ENCODE data around the gene SIL1.
"Not testable (repeated sequence)": the region's sequence is repeated elsewhere in the genome, so short reads cannot be mapped to it uniquely, and the experiment has no call there.

SIL1 gene

DNA sequence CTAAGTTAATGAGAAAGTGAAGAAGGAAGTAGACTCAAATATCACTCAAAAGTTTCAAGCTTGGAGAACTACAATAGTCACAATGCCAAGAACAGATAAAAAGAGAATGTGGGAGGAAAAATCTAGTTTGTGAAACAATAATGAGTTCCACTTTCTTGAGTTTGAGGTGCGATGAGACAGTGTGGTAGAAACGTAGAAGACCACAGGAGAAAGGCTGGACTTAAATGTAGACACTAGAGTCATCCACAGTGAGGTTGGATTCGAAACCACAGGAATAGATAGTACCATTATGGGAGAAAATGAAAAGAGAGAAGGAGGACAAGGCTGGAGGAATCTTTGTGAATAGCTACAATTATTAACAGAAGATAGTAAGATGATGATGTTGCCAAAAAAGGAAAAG lies 182.0 kb downstream of the SIL1 start:
- DNase-seq, result no peak

DNA sequence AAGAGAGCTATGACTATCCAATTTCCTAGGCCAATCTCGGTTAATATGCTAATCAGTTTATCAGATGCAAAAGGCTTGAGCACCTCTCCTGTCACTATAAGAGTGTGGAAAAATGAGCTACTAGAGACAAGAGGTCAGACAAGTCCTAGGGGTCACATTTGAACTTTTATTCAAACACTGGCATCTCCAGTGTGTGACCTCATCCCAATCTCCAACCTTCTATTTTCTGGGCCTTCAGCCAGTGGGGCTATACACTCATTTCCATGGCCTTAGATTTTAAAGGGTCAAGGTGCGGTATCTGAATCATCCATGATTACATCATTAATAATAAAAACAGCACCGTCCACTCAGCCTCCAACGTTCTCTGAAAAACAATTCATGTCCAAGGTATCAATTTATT lies 183.4 kb downstream of the SIL1 start:
- DNase-seq, result no peak

DNA sequence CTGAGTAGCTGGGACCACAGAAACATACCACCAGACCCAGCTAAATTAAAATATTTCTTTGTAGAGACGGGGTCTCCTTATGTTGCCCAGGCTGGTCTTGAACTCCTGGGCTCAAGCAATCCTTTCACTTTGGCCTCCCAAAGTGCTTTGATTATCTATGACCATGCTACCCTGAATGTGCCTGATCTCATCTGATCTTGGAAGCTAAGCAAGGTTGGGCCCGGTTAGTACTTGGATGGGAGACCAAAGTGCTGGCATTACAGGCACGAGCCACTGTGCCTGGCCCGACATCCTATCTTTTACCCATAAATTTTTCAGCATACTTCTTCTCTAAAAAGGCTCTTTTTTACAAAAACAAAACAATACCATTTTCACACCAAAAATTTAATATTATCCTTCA lies 186.0 kb downstream of the SIL1 start:
- DNase-seq, result no peak

DNA sequence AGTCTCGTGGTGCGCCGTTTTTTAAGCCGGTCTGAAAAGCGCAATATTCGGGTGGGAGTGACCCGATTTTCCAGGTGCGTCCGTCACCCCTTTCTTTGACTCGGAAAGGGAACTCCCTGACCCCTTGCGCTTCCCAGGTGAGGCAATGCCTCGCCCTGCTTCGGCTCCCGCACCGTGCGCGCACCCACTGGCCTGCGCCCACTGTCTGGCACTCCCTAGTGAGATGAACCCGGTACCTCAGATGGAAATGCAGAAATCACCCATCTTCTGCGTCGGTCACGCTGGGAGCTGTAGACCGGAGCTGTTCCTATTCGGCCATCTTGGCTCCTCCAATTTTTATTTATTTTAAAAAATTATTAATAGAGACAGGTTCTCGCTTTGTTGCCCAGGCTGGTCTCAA lies 187.0 kb downstream of the SIL1 start:
- not testable (repeated sequence) for DNase-seq

DNA sequence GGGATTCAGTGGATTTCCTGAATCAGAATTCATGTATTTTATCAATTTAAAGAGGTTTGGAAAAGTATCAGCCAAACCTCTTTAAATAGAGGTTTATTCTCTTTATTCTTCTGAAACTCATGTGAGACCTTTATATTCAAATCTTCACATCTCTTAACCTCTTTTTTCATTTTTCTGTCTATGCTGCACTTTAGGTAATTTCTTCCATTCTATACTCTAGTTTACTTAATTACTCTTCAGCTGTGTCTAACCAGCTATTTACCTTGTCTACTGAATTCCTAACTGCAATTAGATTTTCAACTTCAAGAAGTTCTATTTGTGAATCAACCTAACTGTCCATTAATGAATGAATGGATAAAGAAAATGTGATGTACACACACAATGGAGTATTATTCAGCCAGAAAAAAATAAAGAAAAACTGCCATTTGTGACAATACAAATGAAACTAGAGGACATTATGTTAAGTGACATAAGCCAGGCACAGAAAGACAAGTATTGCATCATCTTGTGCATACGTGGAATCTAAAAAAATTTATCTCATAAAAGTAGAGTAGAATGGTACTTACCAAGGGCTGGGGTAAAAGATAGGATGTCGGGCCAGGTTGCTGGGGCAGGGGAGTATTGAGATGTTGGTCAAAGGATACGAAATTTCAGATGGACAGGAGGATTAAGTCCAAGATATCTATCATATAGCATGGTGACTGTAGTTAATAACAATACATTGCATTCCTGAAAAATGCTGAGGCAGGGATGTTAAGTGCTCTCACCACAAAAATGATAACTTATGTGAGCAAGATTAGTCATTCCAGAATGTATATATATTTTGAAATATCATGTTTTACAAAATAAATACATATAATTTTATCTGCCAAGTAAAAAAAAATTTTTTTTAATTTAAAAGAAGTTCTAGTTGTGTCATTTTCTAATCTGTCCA lies 193.5 kb downstream of the SIL1 start:
- no peak for DNase-seq

DNA sequence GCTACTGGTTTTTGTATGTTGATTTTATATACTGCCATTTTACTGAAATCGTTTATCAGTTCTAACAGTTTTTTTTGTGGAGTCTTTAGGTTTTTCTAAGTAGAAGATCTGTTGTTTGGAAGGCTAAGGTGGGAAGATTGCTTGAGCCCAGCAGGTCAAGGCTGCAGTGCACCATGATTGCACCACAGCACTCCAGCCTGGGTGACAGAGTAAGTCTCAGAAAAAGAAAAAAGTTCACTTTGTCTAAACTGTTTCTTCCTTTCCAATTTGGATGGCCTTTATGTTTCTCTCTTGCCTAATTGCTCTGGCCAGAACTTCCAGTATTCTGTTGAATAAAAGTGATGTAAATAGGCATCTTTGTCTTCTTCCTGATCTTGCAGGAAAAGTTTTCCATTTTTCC lies 198.5 kb downstream of the SIL1 start:
- DNase-seq, result no peak

DNA sequence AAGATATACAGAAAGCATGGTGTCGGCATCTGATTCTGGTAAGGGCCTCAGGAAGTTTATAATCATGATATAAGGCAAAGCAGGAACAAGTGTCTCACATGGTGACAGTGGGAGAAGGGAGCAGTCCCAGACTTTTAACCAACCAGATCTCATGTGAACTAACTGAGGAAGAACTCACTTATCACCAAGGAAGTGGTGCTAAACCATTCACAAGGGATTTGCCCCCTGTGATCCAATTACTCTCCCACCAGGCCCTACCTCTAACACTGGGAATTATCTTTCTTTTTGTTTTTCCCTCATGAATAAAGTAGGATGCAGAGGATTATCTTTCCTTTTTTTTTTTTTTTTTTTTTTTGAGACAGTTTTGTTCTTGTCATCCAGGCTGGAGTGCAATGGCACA lies 199.6 kb downstream of the SIL1 start:
- no peak for DNase-seq

DNA sequence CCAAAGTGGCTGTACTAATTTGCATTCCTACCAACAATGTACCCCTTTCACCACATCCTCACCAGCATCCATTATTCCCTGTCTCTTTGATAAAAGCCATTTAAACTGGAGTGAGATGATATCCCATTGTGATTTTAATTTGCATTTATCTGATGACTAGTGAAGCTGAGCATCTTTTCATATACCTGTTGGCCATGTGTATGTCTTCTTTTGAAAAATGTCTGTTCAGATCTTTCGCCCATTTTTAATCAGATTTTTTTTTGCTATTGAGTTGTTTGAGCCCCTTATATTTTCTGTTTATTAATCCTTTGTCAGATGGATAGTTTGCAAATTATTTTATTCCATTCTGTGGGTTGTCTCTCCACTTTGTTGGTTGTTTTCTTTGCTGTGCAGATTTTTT lies 202.0 kb downstream of the SIL1 start:
- DNase-seq, result no peak

DNA sequence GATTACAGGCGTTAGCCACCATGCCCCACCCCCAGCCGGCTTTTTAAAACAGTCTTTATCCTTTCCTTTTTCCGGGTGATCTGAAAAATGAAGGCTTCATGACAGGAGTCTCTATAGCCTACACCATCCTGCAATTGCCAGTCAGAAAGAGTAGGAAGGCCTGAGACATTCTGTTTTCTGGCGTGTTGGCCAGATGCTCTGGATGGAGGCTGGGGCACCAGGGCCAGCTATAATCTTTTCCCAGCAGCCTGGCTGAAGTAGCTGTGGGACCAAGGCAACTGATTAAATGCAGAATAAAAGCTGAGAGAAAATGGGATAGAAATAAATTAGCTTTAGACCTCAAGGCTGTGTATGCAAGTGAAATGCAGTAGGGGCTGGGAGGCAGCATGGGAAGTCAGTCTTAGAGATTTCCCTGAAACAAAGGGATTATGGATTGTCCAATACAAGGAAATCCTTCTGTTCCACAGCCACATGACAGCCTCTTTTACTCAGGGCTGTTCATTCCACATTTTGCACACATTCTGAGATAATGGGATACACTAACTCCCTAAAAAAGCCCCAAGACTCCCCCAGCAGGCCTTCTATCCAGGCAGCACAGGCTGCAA lies 207.1 kb downstream of the SIL1 start:
- no peak for DNase-seq

DNA sequence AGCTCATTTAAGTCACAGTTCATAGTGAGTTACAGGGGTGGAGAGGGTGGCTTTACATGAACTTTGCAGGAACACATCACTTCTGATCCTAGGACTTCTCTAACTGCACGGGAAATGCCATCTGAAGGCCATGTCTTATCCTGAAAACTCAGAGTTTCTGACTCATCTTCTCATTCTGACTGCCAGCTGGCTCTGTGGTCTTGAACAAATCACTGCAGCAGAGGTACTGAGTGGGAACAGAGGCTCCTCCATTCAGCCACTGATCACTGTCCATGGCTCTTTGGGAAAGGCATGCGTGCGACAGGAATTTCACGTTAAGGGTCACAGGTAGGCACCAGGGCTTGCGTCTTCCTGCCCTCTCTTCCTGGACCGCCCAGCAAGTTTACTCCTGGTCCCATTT lies 208.4 kb downstream of the SIL1 start:
- no peak for DNase-seq

DNA sequence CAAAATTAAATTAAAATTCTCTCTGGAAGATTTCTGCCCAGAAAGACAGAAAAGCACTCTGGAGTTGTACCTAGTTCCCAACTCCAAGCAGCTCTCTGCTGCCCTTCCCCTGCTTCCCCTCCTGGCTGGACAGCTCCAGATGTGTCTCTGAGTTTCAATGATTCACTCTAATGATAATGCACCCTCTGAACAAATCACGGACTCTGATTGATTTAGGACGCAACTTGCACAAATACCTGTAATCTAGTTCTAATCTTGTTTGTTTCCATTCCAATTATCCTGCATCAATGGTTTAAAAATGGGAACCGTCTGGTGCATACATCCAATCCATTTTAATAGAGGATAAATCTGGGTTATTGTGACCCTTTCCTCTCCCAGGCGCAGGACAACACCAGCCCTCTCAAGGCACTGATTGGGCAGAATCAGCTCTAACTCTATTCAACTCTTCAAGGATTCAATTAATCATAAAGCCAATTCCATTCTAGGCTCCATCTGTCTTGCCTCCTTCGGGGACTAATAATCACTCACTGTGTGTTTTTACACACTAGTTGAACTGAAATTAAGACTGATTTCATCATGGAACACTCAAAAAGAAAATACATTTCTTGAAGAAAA lies 211.9 kb downstream of the SIL1 start:
- no peak for DNase-seq

DNA sequence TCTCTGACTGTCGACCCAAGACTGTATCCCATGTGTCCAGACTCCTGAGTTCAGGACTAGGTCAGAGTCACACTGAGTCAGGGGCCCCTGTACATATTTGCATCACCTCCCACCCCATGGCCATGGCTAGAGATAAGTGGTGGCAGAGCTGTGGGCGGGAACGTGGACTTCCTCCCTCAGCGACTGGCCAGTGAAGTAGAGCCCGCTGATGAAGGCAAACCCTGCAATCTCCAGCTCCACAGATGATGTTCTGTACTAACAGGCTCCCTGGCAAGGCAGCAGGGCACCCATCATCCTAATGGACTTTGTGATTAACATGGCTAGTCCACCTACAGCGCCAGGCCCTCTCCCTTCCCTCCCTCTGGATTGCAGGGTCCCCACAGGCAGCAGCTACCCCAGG lies 212.5 kb downstream of the SIL1 start:
- no peak for DNase-seq

DNA sequence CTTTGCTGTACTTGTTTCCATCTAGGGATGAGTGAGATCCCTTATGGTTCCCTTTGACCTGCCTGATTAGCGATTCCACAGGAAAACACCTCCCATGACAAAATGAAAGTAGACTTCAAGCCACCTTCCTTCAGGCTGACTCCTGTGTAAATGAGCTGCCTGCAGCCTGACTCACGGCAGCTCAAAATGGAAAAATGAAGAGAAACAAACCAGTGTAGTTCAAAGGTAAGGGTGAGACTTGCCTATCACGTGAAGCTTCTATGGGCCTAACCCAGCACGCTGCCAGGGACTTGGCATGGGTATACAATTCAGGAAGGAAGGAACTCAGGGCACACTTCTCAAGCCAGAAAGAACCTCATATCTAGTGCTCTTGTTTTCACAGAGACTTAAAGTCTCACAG lies 212.9 kb downstream of the SIL1 start:
- DNase-seq, result no peak

DNA sequence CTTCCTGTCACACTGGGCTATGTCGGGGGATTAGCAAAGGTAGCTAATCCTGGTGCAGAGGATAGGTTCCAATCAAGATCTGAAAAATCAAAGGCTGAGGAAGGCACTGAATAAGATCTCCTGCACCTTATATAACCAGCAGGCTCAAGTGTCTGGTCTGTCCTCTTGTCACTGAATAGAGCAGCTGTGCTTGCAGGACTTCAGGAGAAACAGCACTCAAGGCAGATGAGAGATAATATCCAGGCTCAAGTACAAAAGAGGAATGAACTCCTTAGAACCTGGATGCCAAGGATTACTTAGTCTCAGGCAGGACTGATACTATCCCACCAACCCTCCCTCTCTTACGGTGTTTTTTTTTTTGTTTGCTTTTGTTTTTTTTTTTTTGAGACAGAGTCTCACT lies 214.2 kb downstream of the SIL1 start:
- no peak for DNase-seq

DNA sequence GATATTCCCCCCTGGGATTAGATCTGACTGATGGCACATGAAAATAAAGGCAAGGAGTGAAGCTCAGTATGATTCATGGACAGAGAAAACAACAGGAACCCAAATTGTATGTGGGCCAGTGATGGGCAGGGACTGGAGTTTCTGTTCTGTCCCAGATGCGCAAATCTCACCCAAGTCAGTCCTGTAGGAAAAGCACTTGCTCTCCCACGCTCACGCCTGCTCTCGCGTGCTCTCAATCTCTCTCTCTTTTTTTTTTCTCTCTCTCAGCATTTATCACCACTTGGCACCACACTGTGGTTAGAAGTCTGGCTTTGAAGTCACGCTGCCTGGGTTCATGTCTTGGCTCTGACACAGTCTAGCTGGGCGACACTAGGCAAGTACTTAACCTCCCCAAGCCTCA lies 216.6 kb downstream of the SIL1 start:
- DNase-seq, result no peak

DNA sequence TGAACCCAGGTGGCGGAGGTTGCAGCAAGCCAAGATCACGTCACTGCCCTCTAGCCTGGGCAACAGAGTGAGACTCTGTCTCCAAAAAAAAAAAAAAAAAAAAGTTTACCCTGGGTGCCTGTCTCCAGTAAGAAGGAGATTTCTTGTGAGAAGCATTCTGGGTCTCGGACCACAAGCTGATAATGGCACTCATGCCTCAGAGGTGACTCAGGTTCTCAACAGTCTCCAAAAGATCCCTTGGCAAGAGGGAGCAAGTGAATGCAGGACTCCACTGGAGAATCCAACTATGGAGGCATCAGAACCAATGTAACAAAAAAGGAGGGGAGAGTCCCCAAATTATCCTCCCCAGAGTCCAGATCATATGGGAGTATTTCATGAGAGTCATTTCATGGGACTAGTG lies 217.0 kb downstream of the SIL1 start:
- no peak for DNase-seq

DNA sequence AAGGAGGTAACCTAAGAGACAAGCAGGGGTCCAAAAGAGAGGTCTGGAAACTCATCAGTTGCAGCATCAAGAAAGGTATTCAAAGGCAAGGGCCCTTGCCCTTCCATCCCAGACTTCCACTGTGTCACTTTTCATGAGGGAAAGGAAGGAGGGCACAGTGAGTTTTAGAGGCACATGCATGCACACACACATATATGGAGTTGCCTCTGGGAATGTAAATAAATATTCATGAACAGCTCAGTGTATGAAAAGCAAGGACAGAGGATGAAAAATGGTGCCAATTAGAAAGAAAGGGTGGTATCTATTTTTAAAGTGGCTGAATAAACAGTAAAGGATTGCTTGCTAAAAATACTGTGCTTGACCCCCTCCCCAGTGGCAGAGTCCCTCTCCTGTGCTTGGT lies 217.7 kb downstream of the SIL1 start:
- no peak for DNase-seq

DNA sequence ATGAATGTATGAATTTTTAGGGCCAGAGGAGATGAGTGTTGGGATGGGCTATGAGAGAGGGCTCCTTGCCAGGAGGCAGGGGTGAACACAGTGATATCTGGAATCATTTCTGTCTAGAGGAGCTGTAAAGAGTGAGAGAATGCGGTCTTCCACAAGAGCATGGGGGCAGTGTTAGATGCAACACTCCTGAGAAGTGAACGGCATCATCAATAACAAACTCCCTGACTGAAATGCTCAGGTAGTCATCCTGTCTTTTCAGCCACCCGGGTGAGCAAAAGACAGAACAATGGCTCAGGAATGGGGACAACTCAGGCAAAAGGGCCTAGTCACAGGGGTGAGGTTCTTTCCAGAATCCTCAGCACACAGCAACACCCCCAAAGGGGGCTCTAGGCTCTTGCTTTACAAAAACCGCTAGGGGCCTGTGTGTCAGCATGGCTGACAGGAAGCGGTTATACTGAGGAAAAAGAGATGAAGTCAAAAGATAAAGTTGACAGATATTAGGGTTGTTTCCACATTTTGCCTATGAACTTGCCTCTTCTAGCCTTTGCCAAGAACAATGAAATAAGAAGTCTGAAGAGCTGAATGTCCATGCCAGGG lies 218.4 kb downstream of the SIL1 start:
- DNase-seq, result no peak

DNA sequence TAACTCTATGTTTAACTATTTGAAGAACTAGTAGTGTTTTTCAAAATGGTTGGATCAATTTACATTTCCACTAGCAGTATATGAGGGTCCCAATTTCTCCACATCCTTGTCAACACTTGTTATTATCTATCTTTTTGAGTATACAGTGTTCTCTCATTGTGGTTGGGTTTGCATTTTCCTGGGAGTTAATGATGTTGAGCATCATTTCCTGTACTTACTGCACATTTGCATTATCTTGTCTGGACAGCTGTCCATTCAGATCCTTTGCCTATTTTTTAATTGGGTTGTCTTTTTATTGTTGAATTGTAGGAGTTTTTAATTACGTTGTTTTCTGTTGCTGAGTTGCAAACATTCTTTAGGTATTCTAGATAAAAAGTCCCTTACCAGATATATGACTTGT lies 219.6 kb downstream of the SIL1 start:
- DNase-seq, result no peak

DNA sequence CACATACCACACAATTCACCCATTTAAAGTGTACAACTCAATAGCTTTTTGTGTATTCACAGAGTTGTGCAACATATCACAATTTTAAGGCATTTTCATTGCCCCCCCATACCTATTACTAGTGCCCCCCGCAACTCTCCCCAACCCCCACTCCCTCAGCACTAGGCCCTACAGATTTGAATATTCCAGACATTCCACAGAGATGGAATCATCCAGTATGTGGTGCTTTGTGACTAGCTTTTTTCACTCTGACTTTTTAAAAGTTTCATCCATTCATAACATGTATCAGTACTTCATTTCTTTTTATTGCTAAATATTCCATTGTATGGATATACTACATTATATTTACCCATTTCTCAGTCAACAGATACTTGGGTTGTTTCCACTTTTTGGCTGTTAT lies 220.1 kb downstream of the SIL1 start:
- no peak for DNase-seq

DNA sequence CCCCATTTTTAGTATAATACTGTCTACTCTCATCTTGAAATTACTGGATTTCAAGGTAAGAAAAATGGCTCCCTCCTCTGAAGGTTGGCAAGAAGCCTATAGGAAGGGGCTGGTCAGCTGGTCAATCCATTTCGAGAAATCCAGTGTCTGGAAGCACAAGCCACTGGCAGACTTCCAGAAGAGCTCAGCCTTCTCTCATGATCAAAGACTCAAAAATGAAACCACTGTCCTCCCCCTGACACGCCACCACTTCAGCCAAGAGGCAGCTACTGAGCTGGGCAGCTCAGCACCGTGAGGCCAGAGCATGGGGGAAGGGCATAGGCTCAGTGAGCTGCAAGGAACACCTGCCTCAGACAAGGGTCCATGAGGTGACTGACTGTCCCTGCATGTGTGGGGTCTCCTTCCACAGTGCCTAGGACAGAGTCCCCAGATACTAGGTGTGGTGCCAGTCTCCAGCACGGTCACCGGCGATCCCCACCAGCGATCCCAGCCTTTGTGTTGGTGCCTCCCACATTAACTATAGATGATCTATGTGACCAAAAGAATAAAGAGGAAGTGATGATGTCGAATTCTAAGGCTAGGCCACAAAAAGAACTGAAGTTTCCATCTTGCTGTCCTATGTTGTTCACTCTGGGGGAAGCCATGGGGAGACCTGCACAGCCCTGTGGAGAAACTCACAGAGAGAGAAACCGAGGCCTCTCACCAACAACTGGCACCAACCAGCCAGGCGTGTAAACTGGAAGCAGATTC lies 222.9 kb downstream of the SIL1 start:
- DNase-seq, result no peak

DNA sequence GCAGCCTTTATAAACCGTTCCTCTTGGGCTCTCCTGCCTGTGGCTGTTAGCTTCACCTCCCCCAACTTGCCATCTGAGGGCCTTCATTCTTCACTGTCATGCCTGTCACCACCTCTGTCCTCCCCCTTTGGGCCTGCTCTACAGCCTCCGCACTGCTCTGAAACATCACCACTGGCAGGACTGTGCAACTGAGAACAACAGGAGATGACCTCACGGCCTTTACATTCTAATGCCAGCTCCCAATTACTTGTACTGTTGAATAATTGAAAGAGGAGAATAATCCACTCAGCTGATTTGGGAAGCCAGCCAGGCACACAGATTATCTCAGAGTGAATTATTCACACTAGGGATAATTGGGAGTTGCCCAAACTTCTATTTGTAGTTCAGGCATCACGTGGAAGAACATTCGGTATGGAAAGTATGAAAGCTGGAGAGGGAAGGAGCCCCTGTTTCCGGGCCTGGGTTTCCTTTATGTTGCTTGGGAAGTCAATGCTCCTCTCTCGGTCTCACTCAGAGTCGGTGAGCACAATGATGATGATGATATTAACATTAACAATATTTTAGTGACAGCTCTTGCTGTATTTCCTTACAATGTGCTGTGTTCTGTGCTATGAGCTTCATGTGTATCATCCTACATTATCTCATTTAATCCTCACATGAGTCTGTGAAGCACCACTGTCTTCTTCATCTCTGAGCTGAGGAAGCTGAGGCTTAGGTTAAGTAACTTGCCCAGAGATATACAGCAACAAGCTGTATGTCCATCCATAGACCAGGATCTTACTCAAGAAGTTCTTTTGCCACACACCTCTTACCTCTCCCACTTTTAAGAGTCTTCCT lies 223.7 kb downstream of the SIL1 start:
- DNase-seq, result no peak

All from NK-92 treated with Interleukin-12 subunit alpha and Interleukin-12 subunit beta, amount 100 ng/mL, for 24 hours (cell line).